NCI-H69 (cell line): ENCODE results near the gene PTGR3.

Experiments
- DNase-seq: peaks from one replicate; lab custom pipeline; 2025; lab: John Stamatoyannopoulos, UW

Gene PTGR3

GRCh38 chr18:75209129-75209950 lies at the start of gene PTGR3:
Gene PTGR3, minus strand, starts transcription at chr18:75209139. Its CDS starts 81 bp downstream, at chr18:75209058.
- peak; percentile 99 for DNase-seq

GRCh38 chr18:75257605-75258004 lies 48.7 kb upstream of the PTGR3 start:
- no peak for DNase-seq

- no peak for DNase-seq
These were observed 47.4 kb upstream of the PTGR3 start for GRCh38 chr18:75256376-75256775.

- peak; percentile 52 for DNase-seq
These were observed 46.2 kb upstream of the PTGR3 start for GRCh38 chr18:75255094-75255493.

- DNase-seq, result peak; percentile 65
These were observed 44.8 kb upstream of the PTGR3 start for GRCh38 chr18:75253784-75254183.

- DNase-seq, result no peak
These were observed 44.1 kb upstream of the PTGR3 start for GRCh38 chr18:75253043-75253442.

GRCh38 chr18:75252136-75252535 lies 43.2 kb upstream of the PTGR3 start:
- DNase-seq, result no peak

GRCh38 chr18:75251466-75251865 lies 42.5 kb upstream of the PTGR3 start:
- DNase-seq, result no peak

- DNase-seq, result no peak
These were observed 41.5 kb upstream of the PTGR3 start for GRCh38 chr18:75250471-75250821.

GRCh38 chr18:75249672-75250470 lies 40.9 kb upstream of the PTGR3 start:
- DNase-seq, result peak; percentile 84

GRCh38 chr18:75249175-75249518 lies 40.2 kb upstream of the PTGR3 start:
- DNase-seq, result peak; percentile 80

GRCh38 chr18:75248426-75249174 lies 39.7 kb upstream of the PTGR3 start:
- DNase-seq, result peak; percentile 98

- DNase-seq, result peak; percentile 81
These were observed 38.9 kb upstream of the PTGR3 start for GRCh38 chr18:75247611-75248421.

GRCh38 chr18:75246721-75247610 lies 38.0 kb upstream of the PTGR3 start:
- DNase-seq, result peak; percentile 67

GRCh38 chr18:75244351-75245313 lies 35.7 kb upstream of the PTGR3 start:
- DNase-seq, result peak; percentile 66

GRCh38 chr18:75241705-75242104 lies 32.8 kb upstream of the PTGR3 start:
- no peak for DNase-seq

- DNase-seq, result peak; percentile 58
These were observed 31.5 kb upstream of the PTGR3 start for GRCh38 chr18:75240433-75240832.

- DNase-seq, result no peak
These were observed 29.8 kb upstream of the PTGR3 start for GRCh38 chr18:75238786-75239185.

GRCh38 chr18:75238100-75238499 lies 29.2 kb upstream of the PTGR3 start:
- no peak for DNase-seq
